ENCODE measurements around the gene EPHA5. TPM values are rescaled to one million over a fixed set of nuclear protein-coding genes. Genes with fewer than 3 reads are reported as not detected.

EPHA5 gene
- polyA plus RNA-seq, 1 donor (not counting 4 experiments of a cell fraction or from before 2014, with no cell fraction given), result not detected

DNA sequence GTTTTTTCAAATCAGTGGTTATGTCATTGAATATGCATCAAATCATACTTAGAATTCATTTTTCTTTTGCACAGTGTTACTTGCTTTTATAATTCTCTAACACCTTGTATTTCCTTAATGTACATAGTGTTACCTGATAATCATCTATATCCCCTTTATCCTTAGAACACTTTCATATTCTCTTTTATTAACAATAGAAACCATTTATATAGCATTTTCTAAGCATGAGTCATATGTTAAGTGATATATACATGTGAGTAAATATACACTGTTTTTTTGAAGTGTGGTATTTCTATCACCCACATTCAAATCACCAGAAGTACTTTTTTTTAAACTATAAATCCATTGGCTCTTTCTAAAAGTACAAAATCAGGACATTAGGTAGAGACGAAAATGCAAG lies 15.3 kb downstream of the EPHA5 start:
- Histone ChIP-seq H2AFZ (ENCODE audit: control insufficient read depth, low read length) (no peak overlapping the region), H3K27ac (ENCODE audit: control insufficient read depth, insufficient read depth, low read length) (no peak overlapping the region), H3K9me3 (ENCODE audit: control insufficient read depth, low read depth, low read length) (no peaks in the 10 kb centered on the region), H3K27me3 (ENCODE audit: control insufficient read depth, extremely low read depth, insufficient read depth, low read length) (no peaks in the 10 kb centered on the region), H3K36me3 (ENCODE audit: control insufficient read depth in 2 of 2, extremely low read depth in 1 of 2, insufficient read depth in 2 of 2, low read length in 2 of 2) (no peaks in the 10 kb centered on the region), H3K4me1 (ENCODE audit: control insufficient read depth, extremely low read depth, insufficient read depth, low read length) (no peaks in the 10 kb centered on the region), H3K79me2 (ENCODE audit: control insufficient read depth, insufficient read depth, low read length) (no peaks in the 10 kb centered on the region), H3K9me1 (ENCODE audit: control insufficient read depth, extremely low read depth, insufficient read depth, low read length) (no peaks in the 10 kb centered on the region), H4K20me1 (ENCODE audit: control insufficient read depth, extremely low read depth, insufficient read depth, low read length) (no peaks in the 10 kb centered on the region), H3K4me3 (ENCODE audit: control insufficient read depth in 2 of 3, extremely low read depth in 1 of 3, insufficient read depth in 2 of 3, low read depth in 1 of 3, low read length in 3 of 3) (no peak overlapping the region), H3K4me2 (ENCODE audit: control insufficient read depth, extremely low read depth, insufficient read depth, low read depth, low read length) (no peak overlapping the region), H3K9ac (ENCODE audit: control insufficient read depth, extremely low read depth, insufficient read depth, low read length) (no peak overlapping the region)
- FAIRE-seq (no peak), DNase-seq (ENCODE audit: low read depth, low spot score) (no peak)
- dilution Hi-C loops (cut with MboI; ENCODE audit: extremely low pct_ligation_motif_present, low sequenced_read_pairs), result no loop called here
- TF ChIP-seq, protein P1, sequence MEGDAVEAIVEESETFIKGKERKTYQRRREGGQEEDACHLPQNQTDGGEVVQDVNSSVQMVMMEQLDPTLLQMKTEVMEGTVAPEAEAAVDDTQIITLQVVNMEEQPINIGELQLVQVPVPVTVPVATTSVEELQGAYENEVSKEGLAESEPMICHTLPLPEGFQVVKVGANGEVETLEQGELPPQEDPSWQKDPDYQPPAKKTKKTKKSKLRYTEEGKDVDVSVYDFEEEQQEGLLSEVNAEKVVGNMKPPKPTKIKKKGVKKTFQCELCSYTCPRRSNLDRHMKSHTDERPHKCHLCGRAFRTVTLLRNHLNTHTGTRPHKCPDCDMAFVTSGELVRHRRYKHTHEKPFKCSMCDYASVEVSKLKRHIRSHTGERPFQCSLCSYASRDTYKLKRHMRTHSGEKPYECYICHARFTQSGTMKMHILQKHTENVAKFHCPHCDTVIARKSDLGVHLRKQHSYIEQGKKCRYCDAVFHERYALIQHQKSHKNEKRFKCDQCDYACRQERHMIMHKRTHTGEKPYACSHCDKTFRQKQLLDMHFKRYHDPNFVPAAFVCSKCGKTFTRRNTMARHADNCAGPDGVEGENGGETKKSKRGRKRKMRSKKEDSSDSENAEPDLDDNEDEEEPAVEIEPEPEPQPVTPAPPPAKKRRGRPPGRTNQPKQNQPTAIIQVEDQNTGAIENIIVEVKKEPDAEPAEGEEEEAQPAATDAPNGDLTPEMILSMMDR (optimal IDR thresholded peaks at IDR 0.05 in 1 of 3, IDR thresholded peaks at IDR 0.05 in 1 of 3, conservative IDR thresholded peaks at IDR 0.05 in 1 of 3; ENCODE audit: extremely low read depth in 1 of 3, insufficient read depth in 2 of 3, low read length in 3 of 3), result no peak
- no peak for TF ChIP-seq EZH2 (IDR thresholded peaks at IDR 0.05; ENCODE audit: low read length)

DNA sequence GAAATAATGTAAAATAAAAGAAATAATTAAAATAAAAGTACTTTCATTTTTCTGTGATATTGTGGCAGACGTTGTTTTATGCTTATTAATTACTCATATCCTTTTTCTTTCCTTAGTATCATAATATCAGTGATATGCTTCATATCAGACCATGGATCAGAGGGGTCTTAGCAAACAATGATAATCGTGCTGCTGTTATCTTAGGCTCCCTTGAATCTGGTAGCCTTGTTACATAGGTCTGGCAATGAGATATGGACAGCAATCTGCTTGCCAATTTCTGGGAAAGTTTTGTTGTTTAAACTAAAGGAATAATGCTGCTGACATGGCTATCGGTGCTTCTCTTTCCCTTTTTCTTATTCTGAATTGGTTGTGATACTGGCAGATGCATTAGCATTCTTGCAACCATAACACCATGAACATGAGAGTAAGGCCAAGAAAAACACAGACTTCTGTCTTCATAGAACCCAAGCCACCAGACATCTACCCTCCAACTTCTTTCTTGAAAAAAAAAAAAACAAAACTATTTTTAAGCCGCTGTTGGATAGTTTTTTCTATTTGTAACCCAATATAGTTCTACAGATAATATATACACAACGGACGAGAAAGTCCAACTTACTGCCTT lies 16.4 kb downstream of the EPHA5 start:
- H4K20me1 ChIP-seq (ENCODE audit: control insufficient read depth, extremely low read depth, insufficient read depth, low read length), result no peaks in the 10 kb centered on the region
- no peak overlapping the region for H3K4me2 ChIP-seq (ENCODE audit: control insufficient read depth, extremely low read depth, insufficient read depth, low read depth, low read length)
- FAIRE-seq (no peak), DNase-seq (ENCODE audit: low read depth, low spot score) (no peak)
- no peaks in the 10 kb centered on the region for H3K27me3 ChIP-seq (ENCODE audit: control insufficient read depth, extremely low read depth, insufficient read depth, low read length)
- dilution Hi-C loops (cut with MboI; ENCODE audit: extremely low pct_ligation_motif_present, low sequenced_read_pairs), result no loop called here
- H3K9me3 ChIP-seq (ENCODE audit: control insufficient read depth, low read depth, low read length), result no peaks in the 10 kb centered on the region
- H3K4me3 ChIP-seq (ENCODE audit: control insufficient read depth in 2 of 3, extremely low read depth in 1 of 3, insufficient read depth in 2 of 3, low read depth in 1 of 3, low read length in 3 of 3), result no peak overlapping the region
- H3K9me1 ChIP-seq (ENCODE audit: control insufficient read depth, extremely low read depth, insufficient read depth, low read length), result no peaks in the 10 kb centered on the region
- TF ChIP-seq EZH2 (IDR thresholded peaks at IDR 0.05; ENCODE audit: low read length), result no peak
- TF ChIP-seq, protein P1 (optimal IDR thresholded peaks at IDR 0.05 in 1 of 3, IDR thresholded peaks at IDR 0.05 in 1 of 3, conservative IDR thresholded peaks at IDR 0.05 in 1 of 3; ENCODE audit: extremely low read depth in 1 of 3, insufficient read depth in 2 of 3, low read length in 3 of 3), result no peak
- no peaks in the 10 kb centered on the region for H3K4me1 ChIP-seq (ENCODE audit: control insufficient read depth, extremely low read depth, insufficient read depth, low read length)
- H2AFZ ChIP-seq (ENCODE audit: control insufficient read depth, low read length), result no peak overlapping the region
- H3K79me2 ChIP-seq (ENCODE audit: control insufficient read depth, insufficient read depth, low read length), result no peaks in the 10 kb centered on the region
- H3K9ac ChIP-seq (ENCODE audit: control insufficient read depth, extremely low read depth, insufficient read depth, low read length), result no peak overlapping the region
- no peak overlapping the region for H3K27ac ChIP-seq (ENCODE audit: control insufficient read depth, insufficient read depth, low read length)
- no peaks in the 10 kb centered on the region for H3K36me3 ChIP-seq (ENCODE audit: control insufficient read depth in 2 of 2, extremely low read depth in 1 of 2, insufficient read depth in 2 of 2, low read length in 2 of 2)

Measured in keratinocyte (primary cell).